OCI-LY7 (cell line): ENCODE measurements around the gene BCL7A. TPM values are rescaled to one million over a fixed set of nuclear protein-coding genes. Genes with fewer than 3 reads are reported as not detected.
A peak's percentile ranks its signal among the peaks of the same experiment; 100 is the strongest.

Experiments used
- BruUV-seq: library from RNA; stranded (reverse); fragments of 400-500 nt; replicated peaks from 2 replicates; lab custom pipeline; 2021; lab: Mats Ljungman, UMichigan
- CTCF ChIA-PET: fragments of 300-600 bp; sonication (Branson Sonifier 250); formaldehyde crosslinking; loops from one replicate; lab custom pipeline; 2022; ENCODE audit warnings: antibody characterized with exemption; ENCODE audit not compliant: unreplicated experiment; lab: Charles Lee
- POLR2A ChIA-PET: fragments of 300-600 bp; sonication (Branson Sonifier 250); formaldehyde crosslinking; loops from one replicate; lab custom pipeline; 2022; ENCODE audit warnings: antibody characterized with exemption; lab: Charles Lee
- DNase-seq: peaks from one replicate; pipeline ENCODE4 v3.0.0-alpha.2; 2015; ENCODE audit warnings: low spot score
- H2AFZ ChIP-seq: fragments of 200-600 bp; sonication (generic), shearing (Covaris generic); 2 replicates; pipeline ENCODE4 v1.6.1; 2014; ENCODE audit warnings: mild to moderate bottlenecking, antibody characterized with exemption, low read length, moderate library complexity
- H3K27ac ChIP-seq: fragments of 200-600 bp; sonication (generic); 2 replicates; pipeline ENCODE4 v1.5.1; 2014; ENCODE audit warnings: mixed run types, low read depth, mild to moderate bottlenecking, moderate library complexity, low read length, inconsistent platforms; ENCODE audit not compliant: poor library complexity, severe bottlenecking
- H3K36me3 ChIP-seq: fragments of 200-600 bp; sonication (generic); 2 replicates; pipeline ENCODE4 v1.6.1; 2014; ENCODE audit warnings: mild to moderate bottlenecking, antibody characterized with exemption, low read length, moderate library complexity, mixed read lengths; ENCODE audit not compliant: insufficient read depth
- H3K4me1 ChIP-seq: fragments of 200-600 bp; sonication (generic); 2 replicates; pipeline ENCODE4 v1.5.1; 2014; ENCODE audit warnings: mild to moderate bottlenecking, low read length; ENCODE audit not compliant: insufficient read depth, poor library complexity, severe bottlenecking
- H3K4me2 ChIP-seq: fragments of 200-600 bp; sonication (generic); 2 replicates; pipeline ENCODE4 v1.6.1; 2014; ENCODE audit warnings: mild to moderate bottlenecking, low read length
- H3K4me3 ChIP-seq: fragments of 200-600 bp; sonication (generic); 2 replicates; pipeline ENCODE4 v1.5.1; 2014; ENCODE audit warnings: mild to moderate bottlenecking, low read depth, low read length; ENCODE audit not compliant: poor library complexity, severe bottlenecking
- H3K79me2 ChIP-seq: fragments of 200-600 bp; sonication (generic); 2 replicates; pipeline ENCODE4 v1.6.1; 2016; ENCODE audit warnings: low read depth, mild to moderate bottlenecking, low read length, moderate library complexity, mixed read lengths; ENCODE audit not compliant: insufficient read depth
- H3K9me2 ChIP-seq: fragments of 200-600 bp; sonication (generic); 2 replicates; pipeline ENCODE4 v1.6.1; 2016; ENCODE audit warnings: mild to moderate bottlenecking, low read length, mixed read lengths; ENCODE audit not compliant: insufficient read depth
- H3K9me3 ChIP-seq: fragments of 200-600 bp; sonication (generic); 2 replicates; pipeline ENCODE4 v1.6.1; 2014; ENCODE audit warnings: mild to moderate bottlenecking, mixed run types, low read length, mixed read lengths
- H4K20me1 ChIP-seq: fragments of 200-600 bp; sonication (generic); 2 replicates; pipeline ENCODE4 v1.6.1; 2014; ENCODE audit warnings: mild to moderate bottlenecking, antibody characterized with exemption, low read length, moderate library complexity, mixed read lengths; ENCODE audit not compliant: insufficient read depth
- EZH2phosphoT487 ChIP-seq: fragments of 200-600 bp; sonication (generic); IDR thresholded peaks from 2 replicates; pipeline ENCODE4 v1.6.1; 2018; ENCODE audit warnings: low read depth, borderline replicate concordance, mild to moderate bottlenecking, mixed run types, antibody characterized with exemption, low read length, moderate library complexity, mixed read lengths
- intact Hi-C: fragments of 100-400 bp; cut with micrococcal nuclease; formaldehyde crosslinking; loops from one replicate; pipeline ENCODE4 v1.10.0; 2022; ENCODE audit not compliant: unreplicated experiment
- total RNA-seq, 2 experiments: library from RNA; depleted of rRNA in 1 of 2; stranded (reverse); fragments of >200 nt in 1 of 2; shearing (Covaris generic) in 1 of 2; gene quantifications; 2 replicates each; pipeline ENCODE4 v1.2.3, GENCODE V29; 2014 to 2022
- TF ChIP-seq, protein P1 (sequence below): fragments of 200-600 bp; sonication (generic); conservative IDR thresholded peaks from 2 replicates; pipeline ENCODE4 v1.5.1; 2014; ENCODE audit warnings: mild to moderate bottlenecking, antibody characterized with exemption, low read length, moderate library complexity, mixed read lengths

The BCL7A gene
- total RNA-seq, 2 experiments from 2014 or later = 76.2 to 84.7 TPM

DNA sequence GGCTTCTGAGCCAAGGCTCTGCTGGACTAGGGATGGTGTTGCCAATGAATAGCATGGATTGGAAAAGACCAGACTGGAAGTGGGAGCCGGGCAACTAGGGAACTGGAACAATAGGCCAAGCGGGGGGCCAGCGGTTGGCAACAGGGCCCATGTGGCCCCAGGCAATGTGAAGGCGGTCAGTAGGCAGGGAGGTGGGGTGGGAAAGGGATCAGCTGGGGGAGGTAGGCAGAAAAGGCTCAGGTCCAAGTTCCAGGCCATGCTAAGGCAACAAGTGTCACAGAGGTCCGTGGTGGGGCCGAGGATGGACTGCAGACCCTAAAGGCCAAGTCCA, 42.0 kb downstream of the BCL7A start:
- no TSS peak for BruUV-seq
- Histone ChIP-seq H4K20me1 (no peaks in the 10 kb centered on the region), H3K9me3 (no peaks in the 10 kb centered on the region), H3K36me3 (peaks cover 37% of the 10 kb centered on the region), H2AFZ (no peak overlapping the region), H3K4me3 (no peak overlapping the region), H3K79me2 (no peaks in the 10 kb centered on the region), H3K27ac (no peak overlapping the region), H3K4me1 (peaks cover 31% of the 10 kb centered on the region), H3K9me2 (no peaks in the 10 kb centered on the region), H3K4me2 (peak overlapping the region; percentile 23; the same call in 1 of the 2 replicates)
- intact Hi-C loops = loop anchor here (2.0 kb wide), 1 partner anchor 59 kb away; no protein-coding TSS in a partner anchor
- TF ChIP-seq EZH2phosphoT487 = no peak
- TF ChIP-seq, protein P1, sequence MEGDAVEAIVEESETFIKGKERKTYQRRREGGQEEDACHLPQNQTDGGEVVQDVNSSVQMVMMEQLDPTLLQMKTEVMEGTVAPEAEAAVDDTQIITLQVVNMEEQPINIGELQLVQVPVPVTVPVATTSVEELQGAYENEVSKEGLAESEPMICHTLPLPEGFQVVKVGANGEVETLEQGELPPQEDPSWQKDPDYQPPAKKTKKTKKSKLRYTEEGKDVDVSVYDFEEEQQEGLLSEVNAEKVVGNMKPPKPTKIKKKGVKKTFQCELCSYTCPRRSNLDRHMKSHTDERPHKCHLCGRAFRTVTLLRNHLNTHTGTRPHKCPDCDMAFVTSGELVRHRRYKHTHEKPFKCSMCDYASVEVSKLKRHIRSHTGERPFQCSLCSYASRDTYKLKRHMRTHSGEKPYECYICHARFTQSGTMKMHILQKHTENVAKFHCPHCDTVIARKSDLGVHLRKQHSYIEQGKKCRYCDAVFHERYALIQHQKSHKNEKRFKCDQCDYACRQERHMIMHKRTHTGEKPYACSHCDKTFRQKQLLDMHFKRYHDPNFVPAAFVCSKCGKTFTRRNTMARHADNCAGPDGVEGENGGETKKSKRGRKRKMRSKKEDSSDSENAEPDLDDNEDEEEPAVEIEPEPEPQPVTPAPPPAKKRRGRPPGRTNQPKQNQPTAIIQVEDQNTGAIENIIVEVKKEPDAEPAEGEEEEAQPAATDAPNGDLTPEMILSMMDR = no peak
- DNase-seq = no peak
- ChIA-PET POLR2A (interaction anchor here (0.6 kb wide), 1 partner anchor 100 kb away, joined by 4 read pairs; no protein-coding TSS in a partner anchor), CTCF (no interaction called here)

DNA sequence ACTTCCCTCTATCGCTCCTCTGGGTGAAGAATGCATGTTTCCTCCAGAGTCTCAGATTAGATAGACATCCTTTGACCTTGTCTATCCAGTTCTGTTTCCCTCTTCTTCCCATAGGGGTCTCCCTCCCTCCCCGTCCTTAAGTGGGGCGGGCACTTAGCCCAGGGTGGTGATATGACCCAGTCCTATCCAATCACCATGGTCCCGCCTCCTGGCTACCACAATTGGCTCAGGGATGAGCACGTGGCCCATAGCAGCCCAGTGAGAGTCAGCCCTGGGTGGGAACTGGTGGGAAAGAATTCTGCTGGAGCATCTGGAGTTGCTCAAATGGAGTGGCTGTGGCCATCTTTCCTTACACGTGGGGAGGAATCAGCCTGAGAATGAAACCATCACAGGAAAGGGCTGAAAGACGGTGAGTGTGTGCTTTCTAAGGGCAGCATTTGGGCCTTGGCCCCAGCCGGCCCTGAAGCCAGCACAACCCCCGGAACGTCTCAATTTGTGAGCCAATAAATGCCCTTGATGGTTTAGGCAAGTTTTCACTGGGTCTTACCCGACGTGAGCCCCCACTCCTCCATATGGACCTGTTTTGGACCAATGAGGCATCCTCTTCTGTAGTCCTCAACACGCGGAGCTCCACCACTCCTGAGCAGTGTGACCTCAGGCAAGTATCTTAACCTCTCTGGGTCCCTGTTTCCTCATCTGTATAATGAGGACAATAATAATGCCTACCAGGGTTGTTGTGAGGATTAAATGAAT, 42.5 kb downstream of the BCL7A start:
- H3K79me2 ChIP-seq = no peaks in the 10 kb centered on the region
- intact Hi-C loops = loop anchor here (2.0 kb wide), 1 partner anchor 59 kb away; no protein-coding TSS in a partner anchor
- no TSS peak for BruUV-seq
- H3K4me2 ChIP-seq = peak overlapping the region; percentile 23; the same call in 1 of the 2 replicates
- ChIA-PET POLR2A (interaction anchor here (0.7 kb wide), 1 partner anchor 248 kb away, joined by 3 read pairs; no protein-coding TSS in a partner anchor), CTCF (no interaction called here)
- TF ChIP-seq, protein P1 = peak; percentile 77
- TF ChIP-seq EZH2phosphoT487 = no peak
- H3K9me2 ChIP-seq = no peaks in the 10 kb centered on the region
- H3K27ac ChIP-seq = no peak overlapping the region
- H3K9me3 ChIP-seq = no peaks in the 10 kb centered on the region
- H3K4me3 ChIP-seq = no peak overlapping the region
- DNase-seq = peak; percentile 85
- peaks cover 34% of the 10 kb centered on the region for H3K4me1 ChIP-seq
- peaks cover 32% of the 10 kb centered on the region for H3K36me3 ChIP-seq
- no peaks in the 10 kb centered on the region for H4K20me1 ChIP-seq
- peak overlapping the region; percentile 45; the same call in 1 of the 2 replicates for H2AFZ ChIP-seq
